IPS DF 6.9 (cell line): Measurements from ENCODE around the gene SLC34A1.
"Not testable (repeated sequence)": the region's sequence is repeated elsewhere in the genome, so short reads cannot be mapped to it uniquely, and the experiment has no call there.

ENCODE experiments used
- DNase-seq: peaks from one replicate; pipeline ENCODE4 v3.0.0-alpha.2; 2013; ENCODE audit warnings: low read depth, low spot score
- H3K27ac ChIP-seq: one replicate; pipeline ENCODE4 v1.5.1; 2013; ENCODE audit warnings: low read length, control low read depth
- H3K27me3 ChIP-seq: 2 replicates; pipeline ENCODE4 v1.6.1; 2013; ENCODE audit warnings: mild to moderate bottlenecking, low read length; ENCODE audit not compliant: control insufficient read depth, insufficient read depth
- H3K36me3 ChIP-seq: 2 replicates; pipeline ENCODE4 v1.6.1; 2013; ENCODE audit warnings: low read length; ENCODE audit not compliant: control insufficient read depth, insufficient read depth
- H3K4me1 ChIP-seq: 2 replicates; pipeline ENCODE4 v1.6.1; 2013; ENCODE audit warnings: low read length; ENCODE audit not compliant: control insufficient read depth, insufficient read depth
- H3K4me3 ChIP-seq: 2 replicates; pipeline ENCODE4 v1.5.1; 2013; ENCODE audit warnings: mild to moderate bottlenecking, low read length
- H3K9me3 ChIP-seq: 2 replicates; pipeline ENCODE4 v1.6.1; 2013; ENCODE audit warnings: low read length, inconsistent platforms; ENCODE audit not compliant: control insufficient read depth, insufficient read depth
- WGBS: extraction: QIAGEN DNeasy Blood & Tissue Kit; methylation state at CpG from one replicate; pipeline ENCODE4 v1.1.7; 2013; ENCODE audit warnings: mixed read lengths, missing lambda C conversion rate; ENCODE audit not compliant: insufficient read length, insufficient coverage; 5-methylcytosine and 5-hydroxymethylcytosine counted together

Gene SLC34A1

DNA sequence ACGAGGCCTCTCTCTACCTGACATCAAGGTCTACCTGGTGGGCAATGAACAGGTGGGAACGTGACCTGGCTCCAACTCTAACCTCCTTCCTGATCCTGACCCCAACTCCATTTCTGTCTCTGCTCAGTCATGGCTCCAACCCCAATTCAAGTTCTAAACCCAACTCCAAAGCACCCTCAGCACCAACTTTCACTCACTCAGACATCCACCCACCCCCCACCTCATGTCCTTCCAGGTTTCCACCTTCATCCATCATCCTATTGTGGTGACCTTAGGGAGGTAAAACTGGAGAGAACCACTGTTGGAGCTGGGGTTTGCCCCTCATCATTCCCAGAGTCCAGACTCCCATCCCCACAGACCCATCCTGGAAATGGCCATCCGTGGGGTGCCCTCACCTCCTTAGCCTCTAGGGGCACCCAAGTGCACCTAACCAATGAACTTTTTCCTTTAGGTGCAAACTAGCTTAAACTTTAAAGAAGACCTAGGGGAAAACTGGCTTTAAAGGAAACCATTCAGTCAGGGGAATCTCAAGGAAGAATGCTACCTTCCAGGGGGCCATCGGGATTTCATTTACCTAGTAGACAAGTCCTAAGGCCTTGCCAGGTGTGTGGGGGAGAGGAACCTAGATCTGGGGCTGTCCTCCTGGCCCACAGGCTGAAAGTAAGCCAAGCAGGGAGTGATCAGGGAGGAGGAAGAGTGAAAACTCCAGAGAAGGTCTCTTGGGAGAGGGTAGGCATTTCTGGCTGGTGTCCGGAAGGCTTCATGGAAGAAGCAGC, 15.2 kb upstream of the SLC34A1 start:
- Histone ChIP-seq H3K27ac (no peak overlapping the region), H3K9me3 (no peaks in the 10 kb centered on the region), H3K4me3 (no peak overlapping the region), H3K4me1 (peaks cover 13% of the 10 kb centered on the region), H3K36me3 (0 out of 2 replicates have a peak, but pooled peaks cover 4% of the 10 kb centered on the region), H3K27me3 (no peaks in the 10 kb centered on the region)
- no peak for DNase-seq
- no CpG with 5 or more reads among the region's 5 CpGs for WGBS

DNA sequence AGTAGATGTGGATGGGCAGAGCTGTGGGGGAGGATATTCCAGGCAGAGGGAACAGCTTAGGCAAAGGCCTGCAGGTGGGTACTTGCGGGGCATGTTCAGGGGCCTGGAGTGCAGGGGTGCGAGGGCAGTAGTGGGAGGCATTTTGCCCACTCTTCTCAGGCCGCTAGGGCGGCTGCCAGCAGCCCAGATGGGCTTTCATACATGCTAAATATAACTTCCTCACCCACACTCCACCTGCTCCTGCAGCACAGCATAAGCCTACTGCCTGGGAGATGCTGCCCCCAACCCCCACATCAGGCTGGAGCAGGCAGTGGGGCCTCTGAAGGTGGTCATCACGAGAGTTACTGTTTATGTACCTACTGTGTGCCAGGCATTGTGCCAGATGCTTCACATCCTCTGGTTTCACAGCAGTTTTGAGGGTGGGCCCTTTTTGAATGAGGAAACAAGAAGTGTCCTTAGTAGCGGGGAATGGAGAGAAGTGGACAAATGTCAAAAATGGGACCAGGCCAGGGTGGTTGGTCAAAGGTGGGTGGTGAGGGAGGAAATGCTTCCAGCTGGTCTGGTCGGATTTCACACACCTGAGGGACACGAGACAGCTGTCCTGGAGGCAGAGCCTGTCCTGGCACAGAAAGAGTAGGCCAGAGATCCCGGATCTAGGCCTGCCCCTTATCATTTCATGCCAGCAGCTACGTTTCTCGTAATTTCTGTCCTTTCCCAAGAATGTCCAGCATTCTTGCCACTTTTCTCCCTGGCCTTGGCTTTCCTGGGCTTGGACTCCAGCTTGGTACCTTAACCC, 14.4 kb upstream of the SLC34A1 start:
- DNase-seq: no peak
- H3K9me3 ChIP-seq: no peaks in the 10 kb centered on the region
- no peak overlapping the region for H3K27ac ChIP-seq
- H3K27me3 ChIP-seq: no peaks in the 10 kb centered on the region
- no CpG with 5 or more reads among the region's 11 CpGs for WGBS
- H3K4me3 ChIP-seq: no peak overlapping the region
- 0 out of 2 replicates have a peak, but pooled peaks cover 4% of the 10 kb centered on the region for H3K36me3 ChIP-seq
- peaks cover 13% of the 10 kb centered on the region for H3K4me1 ChIP-seq

DNA sequence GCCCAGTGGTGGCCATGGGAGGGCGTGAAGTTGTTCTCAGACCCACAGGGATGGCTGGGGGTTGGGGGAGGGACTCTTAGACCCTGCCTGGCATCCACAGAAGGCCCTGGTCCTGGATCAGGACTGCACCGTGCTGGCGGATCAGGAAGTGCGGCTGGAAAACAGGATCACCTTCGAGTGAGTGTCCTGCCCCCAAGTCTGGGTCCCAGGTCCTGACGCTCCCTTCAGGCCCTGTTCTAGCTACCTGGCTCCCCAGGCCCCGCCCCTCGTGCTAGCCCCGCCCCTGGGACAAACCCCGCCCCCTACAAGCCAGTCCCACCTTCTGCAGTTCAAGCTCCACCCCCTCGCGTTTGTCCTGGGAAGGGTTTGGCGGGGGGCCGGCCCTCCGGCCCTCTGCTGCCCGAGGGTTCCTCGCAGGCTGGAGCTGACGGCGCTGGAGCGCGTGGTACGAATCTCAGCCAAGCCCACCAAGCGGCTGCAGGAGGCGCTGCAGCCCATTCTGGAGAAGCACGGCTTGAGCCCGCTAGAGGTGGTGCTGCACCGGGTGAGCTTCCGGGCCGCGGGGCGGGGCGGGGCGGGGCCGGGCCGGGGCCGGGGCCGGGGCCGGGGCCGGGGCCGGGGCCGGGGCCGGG, 13.6 kb upstream of the SLC34A1 start:
- WGBS: no CpG with 5 or more reads among the region's 42 CpGs
- H3K9me3 ChIP-seq: no peaks in the 10 kb centered on the region
- H3K27me3 ChIP-seq: no peaks in the 10 kb centered on the region
- peaks cover 11% of the 10 kb centered on the region for H3K4me1 ChIP-seq
- H3K4me3 ChIP-seq: no peak overlapping the region; the same call in 1 of the 2 replicates
- 0 out of 2 replicates have a peak, but pooled peaks cover 4% of the 10 kb centered on the region for H3K36me3 ChIP-seq
- DNase-seq: peak; percentile 92
- no peak overlapping the region for H3K27ac ChIP-seq

DNA sequence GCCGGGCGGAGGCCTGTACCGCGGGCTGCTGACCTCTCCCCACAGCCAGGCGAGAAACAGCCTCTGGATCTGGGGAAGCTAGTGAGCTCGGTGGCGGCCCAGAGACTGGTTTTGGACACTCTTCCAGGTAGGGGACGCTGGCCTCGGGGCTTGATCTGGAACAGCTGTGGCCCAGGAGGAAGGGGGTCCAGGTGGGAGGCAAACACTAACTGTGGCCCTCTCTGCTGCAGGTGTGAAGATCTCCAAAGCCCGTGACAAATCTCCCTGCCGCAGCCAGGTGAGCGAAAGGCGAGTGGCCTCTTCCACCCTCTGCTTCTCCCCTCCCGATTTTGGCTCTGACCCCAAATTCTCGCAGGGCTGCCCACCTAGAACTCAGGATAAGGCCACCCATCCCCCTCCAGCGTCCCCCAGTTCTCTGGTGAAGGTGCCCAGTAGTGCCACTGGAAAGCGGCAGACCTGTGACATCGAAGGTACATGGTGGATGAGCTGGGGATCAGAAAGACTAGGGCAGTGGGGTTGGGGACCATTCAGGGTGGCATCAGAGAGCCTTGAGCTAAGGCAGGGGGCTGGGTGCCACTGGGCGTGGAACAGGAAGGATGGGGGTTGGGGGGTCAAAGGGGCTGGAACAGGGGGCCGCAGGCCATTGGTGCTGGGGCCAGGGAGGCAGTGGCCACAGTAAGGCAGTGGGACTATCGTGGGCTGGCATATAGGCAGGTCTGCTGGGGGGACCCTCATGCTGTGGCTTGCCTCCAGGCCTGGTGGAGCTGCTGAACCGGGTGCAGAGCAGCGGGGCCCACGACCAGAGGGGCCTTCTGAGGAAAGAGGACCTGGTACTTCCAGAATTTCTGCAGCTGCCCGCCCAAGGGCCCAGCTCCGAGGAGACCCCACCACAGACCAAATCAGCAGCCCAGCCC, 12.9 kb upstream of the SLC34A1 start:
- 0 out of 2 replicates have a peak, but pooled peaks cover 4% of the 10 kb centered on the region for H3K36me3 ChIP-seq
- H3K27me3 ChIP-seq: no peaks in the 10 kb centered on the region
- H3K9me3 ChIP-seq: no peaks in the 10 kb centered on the region
- peak overlapping the region; percentile 33; the same call in 1 of the 2 replicates for H3K4me3 ChIP-seq
- peaks cover 5% of the 10 kb centered on the region; the same call in 1 of the 2 replicates for H3K4me1 ChIP-seq
- no peak for DNase-seq
- H3K27ac ChIP-seq: no peak overlapping the region
- WGBS: no CpG with 5 or more reads among the region's 26 CpGs

DNA sequence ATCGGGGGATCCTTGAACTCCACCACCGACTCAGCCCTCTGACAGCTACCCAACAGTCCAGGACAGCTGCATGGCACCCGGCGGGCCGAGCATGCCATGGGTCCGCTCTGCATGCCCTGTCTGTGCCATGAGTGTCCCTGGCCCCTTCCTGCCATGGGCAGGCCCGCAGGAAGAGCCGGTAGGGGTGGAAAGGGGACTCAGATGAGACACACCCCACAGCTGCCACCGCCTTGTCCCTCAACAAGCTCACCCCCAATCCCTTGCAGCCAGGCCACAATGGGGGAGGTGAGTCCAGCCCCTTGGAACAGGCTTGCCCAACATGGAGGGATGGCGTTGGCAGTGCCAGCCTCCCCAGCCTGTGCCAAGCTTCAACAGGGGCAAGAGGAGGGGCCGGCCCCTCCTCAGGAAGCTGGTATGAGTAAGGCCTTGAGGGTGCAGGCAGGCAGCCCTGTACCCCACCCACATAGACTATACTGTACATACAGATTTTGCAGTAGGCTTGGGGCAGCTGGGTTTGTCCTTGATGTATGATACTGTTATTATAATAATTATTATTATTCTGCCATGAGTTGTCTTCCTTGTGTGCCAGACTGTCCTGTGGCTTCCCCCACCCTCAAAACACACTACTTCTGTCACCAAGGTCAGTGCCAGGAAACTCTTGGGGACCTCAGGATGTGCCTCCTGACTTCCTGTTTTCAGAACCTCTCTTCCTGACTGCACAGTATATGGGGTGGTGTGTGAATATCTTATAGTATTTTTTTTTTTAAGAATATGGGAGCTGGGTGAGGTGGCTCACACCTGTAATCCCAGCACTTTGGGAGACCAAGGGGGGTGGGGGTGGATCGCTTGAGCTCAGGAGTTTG, 12.0 kb upstream of the SLC34A1 start:
- Histone ChIP-seq H3K36me3 (0 out of 2 replicates have a peak, but pooled peaks cover 4% of the 10 kb centered on the region), H3K4me1 (peaks cover 5% of the 10 kb centered on the region; the same call in 1 of the 2 replicates), H3K4me3 (no peak overlapping the region), H3K9me3 (no peaks in the 10 kb centered on the region), H3K27ac (no peak overlapping the region), H3K27me3 (no peaks in the 10 kb centered on the region)
- DNase-seq: no peak
- no CpG with 5 or more reads among the region's 12 CpGs for WGBS

DNA sequence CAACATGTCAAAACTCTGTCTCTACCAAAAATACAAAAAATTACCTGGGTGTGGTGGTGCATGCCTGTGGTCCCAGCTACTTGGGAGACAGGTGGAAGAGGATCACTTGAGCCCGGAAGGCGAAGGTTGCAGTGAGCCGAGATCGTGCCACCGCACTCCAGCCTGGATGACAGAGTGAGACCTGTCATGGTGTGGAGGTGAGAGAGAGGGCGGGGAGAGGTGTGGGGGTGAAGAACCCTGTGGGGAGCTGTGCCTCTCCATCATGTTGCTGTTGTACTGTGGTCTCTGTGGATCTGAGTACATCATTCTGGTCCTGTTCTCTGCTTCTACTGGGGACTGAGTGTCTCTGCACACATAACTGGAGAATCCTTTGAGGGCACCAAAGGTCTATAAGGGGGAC, 11.3 kb upstream of the SLC34A1 start:
- no peaks in the 10 kb centered on the region for H3K27me3 ChIP-seq
- no peaks in the 10 kb centered on the region for H3K9me3 ChIP-seq
- WGBS: no CpG with 5 or more reads among the region's 6 CpGs
- no peak overlapping the region for H3K4me3 ChIP-seq
- DNase-seq: no peak
- H3K4me1 ChIP-seq: peaks cover 8% of the 10 kb centered on the region; the same call in 1 of the 2 replicates
- H3K36me3 ChIP-seq: 0 out of 2 replicates have a peak, but pooled peaks cover 4% of the 10 kb centered on the region
- H3K27ac ChIP-seq: no peak overlapping the region

DNA sequence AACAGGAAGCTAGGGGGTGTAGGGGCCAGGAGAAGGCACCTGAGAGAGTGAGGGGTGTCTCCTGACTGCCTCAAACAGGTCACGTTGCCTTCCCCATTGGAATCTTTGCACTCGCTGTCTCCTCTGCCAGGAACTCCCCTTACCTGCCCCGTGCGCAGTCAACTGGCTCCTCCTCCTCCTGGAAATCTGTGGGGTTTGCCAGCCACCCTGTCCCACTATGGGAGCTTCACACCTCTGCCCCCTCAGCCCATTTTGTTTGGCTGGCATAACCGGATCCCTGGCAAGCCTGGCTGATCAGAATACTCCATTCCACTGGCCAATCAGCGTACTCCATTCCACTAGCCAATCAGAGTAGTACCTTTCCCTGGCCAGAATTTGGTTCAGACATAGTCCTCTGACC, 10.4 kb upstream of the SLC34A1 start:
- no peaks in the 10 kb centered on the region for H3K9me3 ChIP-seq
- peaks cover 8% of the 10 kb centered on the region; the same call in 1 of the 2 replicates for H3K4me1 ChIP-seq
- H3K27me3 ChIP-seq: no peaks in the 10 kb centered on the region
- 0 out of 2 replicates have a peak, but pooled peaks cover 4% of the 10 kb centered on the region for H3K36me3 ChIP-seq
- no peak overlapping the region for H3K4me3 ChIP-seq
- no CpG with 5 or more reads among the region's 6 CpGs for WGBS
- no peak overlapping the region for H3K27ac ChIP-seq
- DNase-seq: no peak

DNA sequence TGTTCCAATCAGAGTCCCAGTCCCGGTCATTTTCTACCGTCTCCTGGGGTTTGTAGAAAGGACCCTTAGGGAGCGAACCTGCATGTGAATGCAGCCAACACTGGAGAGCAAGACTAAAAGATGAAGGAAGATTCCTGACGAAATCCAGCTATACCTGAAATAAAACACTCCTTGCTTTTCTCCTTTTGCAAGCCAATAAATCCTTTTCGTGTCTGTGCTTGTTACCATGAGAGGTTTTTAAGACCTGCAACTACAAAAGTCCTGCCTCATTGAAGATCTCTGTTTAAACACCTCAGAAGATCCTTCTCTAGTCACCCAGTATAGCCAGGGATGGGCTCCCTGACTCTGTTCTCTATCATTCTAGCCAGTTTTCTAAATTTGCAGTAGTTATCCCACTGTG, 10.0 kb upstream of the SLC34A1 start:
- Histone ChIP-seq H3K27ac (no peak overlapping the region), H3K36me3 (0 out of 2 replicates have a peak, but pooled peaks cover 4% of the 10 kb centered on the region), H3K4me1 (peaks cover 8% of the 10 kb centered on the region; the same call in 1 of the 2 replicates), H3K27me3 (no peaks in the 10 kb centered on the region), H3K9me3 (no peaks in the 10 kb centered on the region), H3K4me3 (no peak overlapping the region)
- no CpG with 5 or more reads among the region's 5 CpGs for WGBS
- no peak for DNase-seq

DNA sequence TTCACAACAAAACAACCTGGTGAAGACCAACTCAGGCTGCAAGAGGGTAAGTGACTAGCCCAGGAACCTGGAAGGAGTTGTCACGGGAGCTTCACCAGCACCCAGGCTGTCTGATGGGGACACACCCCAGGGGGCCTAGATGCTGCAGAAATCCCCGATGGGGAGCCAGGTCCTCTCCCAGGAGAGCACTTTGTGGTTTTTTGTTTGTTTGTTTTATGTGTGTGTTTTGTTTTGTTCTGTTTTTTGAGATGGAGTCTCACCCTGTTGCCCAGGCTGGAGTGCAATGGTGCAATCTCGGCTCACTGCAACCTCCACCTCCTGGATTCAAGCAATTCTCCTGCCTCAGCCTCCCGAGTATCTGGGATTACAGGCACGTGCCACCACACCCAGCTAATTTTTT, 8.7 kb upstream of the SLC34A1 start:
- WGBS: no CpG with 5 or more reads among the region's 5 CpGs
- H3K27ac ChIP-seq, DNase-seq, H3K9me3 ChIP-seq, H3K4me3 ChIP-seq, H3K27me3 ChIP-seq, H3K4me1 ChIP-seq, H3K36me3 ChIP-seq: not testable (repeated sequence)
